ENCODE measurements around the gene EPHA5.

EPHA5 gene

DNA sequence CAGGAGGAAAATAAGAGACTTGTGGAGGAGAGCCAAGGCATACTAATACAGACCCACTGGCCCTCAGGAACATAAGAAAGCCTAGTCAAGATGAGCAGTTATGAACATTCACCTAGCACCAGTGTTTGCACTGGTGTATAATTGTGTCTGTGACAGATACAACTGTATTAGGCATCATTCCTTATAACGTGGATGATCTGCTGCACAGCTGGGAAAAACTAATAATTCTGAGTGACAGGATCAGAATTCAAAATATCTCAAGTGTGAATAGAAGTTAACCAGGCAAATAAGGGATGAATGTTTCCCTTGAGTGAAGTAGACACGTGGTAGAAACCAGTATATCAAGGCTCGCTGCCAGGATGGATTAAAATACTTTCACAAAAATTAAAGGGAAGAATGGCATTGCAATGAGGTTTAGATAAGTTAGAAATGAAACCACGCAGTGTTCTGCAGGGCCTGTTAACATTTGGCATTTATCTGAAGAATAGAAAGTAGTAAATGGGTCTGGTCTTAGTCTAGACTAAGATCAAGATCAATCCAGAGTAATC, 325.9 kb downstream of the EPHA5 start:
- DNase-seq (ENCODE audit: low read depth in 1 of 2, low spot score in 1 of 2) = no peak
- Histone ChIP-seq H3K27me3 (ENCODE audit: insufficient read depth, poor library complexity, severe bottlenecking) (no peaks in the 10 kb centered on the region), H3K27ac (replicated peaks) (no peak overlapping the region), H3K4me3 (replicated peaks; ENCODE audit: insufficient read depth, low read length) (no peak overlapping the region)
- TF ChIP-seq, protein P1, sequence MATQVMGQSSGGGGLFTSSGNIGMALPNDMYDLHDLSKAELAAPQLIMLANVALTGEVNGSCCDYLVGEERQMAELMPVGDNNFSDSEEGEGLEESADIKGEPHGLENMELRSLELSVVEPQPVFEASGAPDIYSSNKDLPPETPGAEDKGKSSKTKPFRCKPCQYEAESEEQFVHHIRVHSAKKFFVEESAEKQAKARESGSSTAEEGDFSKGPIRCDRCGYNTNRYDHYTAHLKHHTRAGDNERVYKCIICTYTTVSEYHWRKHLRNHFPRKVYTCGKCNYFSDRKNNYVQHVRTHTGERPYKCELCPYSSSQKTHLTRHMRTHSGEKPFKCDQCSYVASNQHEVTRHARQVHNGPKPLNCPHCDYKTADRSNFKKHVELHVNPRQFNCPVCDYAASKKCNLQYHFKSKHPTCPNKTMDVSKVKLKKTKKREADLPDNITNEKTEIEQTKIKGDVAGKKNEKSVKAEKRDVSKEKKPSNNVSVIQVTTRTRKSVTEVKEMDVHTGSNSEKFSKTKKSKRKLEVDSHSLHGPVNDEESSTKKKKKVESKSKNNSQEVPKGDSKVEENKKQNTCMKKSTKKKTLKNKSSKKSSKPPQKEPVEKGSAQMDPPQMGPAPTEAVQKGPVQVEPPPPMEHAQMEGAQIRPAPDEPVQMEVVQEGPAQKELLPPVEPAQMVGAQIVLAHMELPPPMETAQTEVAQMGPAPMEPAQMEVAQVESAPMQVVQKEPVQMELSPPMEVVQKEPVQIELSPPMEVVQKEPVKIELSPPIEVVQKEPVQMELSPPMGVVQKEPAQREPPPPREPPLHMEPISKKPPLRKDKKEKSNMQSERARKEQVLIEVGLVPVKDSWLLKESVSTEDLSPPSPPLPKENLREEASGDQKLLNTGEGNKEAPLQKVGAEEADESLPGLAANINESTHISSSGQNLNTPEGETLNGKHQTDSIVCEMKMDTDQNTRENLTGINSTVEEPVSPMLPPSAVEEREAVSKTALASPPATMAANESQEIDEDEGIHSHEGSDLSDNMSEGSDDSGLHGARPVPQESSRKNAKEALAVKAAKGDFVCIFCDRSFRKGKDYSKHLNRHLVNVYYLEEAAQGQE (IDR thresholded peaks at IDR 0.05; ENCODE audit: insufficient replicate concordance, low read depth) = no peak
- TF ChIP-seq, protein P2, sequence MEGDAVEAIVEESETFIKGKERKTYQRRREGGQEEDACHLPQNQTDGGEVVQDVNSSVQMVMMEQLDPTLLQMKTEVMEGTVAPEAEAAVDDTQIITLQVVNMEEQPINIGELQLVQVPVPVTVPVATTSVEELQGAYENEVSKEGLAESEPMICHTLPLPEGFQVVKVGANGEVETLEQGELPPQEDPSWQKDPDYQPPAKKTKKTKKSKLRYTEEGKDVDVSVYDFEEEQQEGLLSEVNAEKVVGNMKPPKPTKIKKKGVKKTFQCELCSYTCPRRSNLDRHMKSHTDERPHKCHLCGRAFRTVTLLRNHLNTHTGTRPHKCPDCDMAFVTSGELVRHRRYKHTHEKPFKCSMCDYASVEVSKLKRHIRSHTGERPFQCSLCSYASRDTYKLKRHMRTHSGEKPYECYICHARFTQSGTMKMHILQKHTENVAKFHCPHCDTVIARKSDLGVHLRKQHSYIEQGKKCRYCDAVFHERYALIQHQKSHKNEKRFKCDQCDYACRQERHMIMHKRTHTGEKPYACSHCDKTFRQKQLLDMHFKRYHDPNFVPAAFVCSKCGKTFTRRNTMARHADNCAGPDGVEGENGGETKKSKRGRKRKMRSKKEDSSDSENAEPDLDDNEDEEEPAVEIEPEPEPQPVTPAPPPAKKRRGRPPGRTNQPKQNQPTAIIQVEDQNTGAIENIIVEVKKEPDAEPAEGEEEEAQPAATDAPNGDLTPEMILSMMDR (IDR thresholded peaks at IDR 0.05; ENCODE audit: insufficient read depth, low read length) = no peak
- TF ChIP-seq POLR2AphosphoS5 (IDR thresholded peaks at IDR 0.05; ENCODE audit: low read depth) (no peak), GABPA (IDR thresholded peaks at IDR 0.05; ENCODE audit: low read depth) (no peak)

DNA sequence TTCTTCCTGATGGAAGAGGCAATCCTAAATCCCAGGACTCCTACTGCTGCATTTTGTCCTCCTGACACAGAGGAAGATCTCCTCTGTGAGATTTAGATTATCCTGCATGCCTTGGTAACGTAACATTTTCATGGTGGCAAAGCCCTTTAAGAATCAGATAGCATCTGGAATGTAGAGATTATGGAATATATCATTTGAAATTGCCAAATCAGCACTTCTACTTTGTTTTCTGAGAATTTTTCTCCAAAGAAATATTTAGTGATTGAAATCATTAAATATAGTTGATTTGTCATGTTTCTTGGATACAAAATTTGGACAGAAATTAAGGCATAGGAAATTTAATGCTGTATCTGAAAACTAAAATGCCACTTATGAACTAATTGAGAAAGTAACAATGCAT, 326.9 kb downstream of the EPHA5 start:
- TF ChIP-seq SPI1 (IDR thresholded peaks at IDR 0.05; ENCODE audit: borderline replicate concordance, low read depth) (no peak), GABPA (IDR thresholded peaks at IDR 0.05; ENCODE audit: low read depth) (no peak), POLR2AphosphoS5 (IDR thresholded peaks at IDR 0.05; ENCODE audit: low read depth) (no peak)
- TF ChIP-seq, protein P1 (IDR thresholded peaks at IDR 0.05; ENCODE audit: insufficient replicate concordance, low read depth) = no peak
- TF ChIP-seq, protein P2 (IDR thresholded peaks at IDR 0.05; ENCODE audit: insufficient read depth, low read length) = no peak
- DNase-seq (ENCODE audit: low read depth in 1 of 2, low spot score in 1 of 2) = no peak
- Histone ChIP-seq H3K27ac (replicated peaks) (no peak overlapping the region), H3K27me3 (ENCODE audit: insufficient read depth, poor library complexity, severe bottlenecking) (no peaks in the 10 kb centered on the region), H3K4me3 (replicated peaks; ENCODE audit: insufficient read depth, low read length) (no peak overlapping the region)

DNA sequence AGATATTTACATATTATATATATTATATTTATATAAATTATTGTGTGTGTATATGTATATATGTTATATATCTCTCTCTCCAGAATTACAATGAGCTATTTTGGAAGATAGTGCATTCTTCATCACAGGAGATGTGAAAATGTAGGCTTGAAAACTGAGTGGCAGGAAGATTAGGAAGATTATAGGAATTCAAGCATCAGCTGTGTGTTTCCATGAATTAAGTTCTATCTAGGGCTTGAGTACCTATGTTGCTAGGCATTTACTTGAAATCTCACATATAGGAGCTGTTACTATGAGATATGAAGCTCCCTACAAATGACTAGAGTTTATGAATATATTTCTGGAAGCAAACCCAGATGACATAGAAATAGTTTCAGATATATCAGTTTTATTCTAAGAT, 328.7 kb downstream of the EPHA5 start:
- no peak overlapping the region for H3K4me3 ChIP-seq (replicated peaks; ENCODE audit: insufficient read depth, low read length)
- no peak overlapping the region for H3K27ac ChIP-seq (replicated peaks)
- no peak for TF ChIP-seq POLR2AphosphoS5 (IDR thresholded peaks at IDR 0.05; ENCODE audit: low read depth)
- TF ChIP-seq, protein P2 (IDR thresholded peaks at IDR 0.05; ENCODE audit: insufficient read depth, low read length) = no peak
- no peak for TF ChIP-seq GABPA (IDR thresholded peaks at IDR 0.05; ENCODE audit: low read depth)
- TF ChIP-seq, protein P1 (IDR thresholded peaks at IDR 0.05; ENCODE audit: insufficient replicate concordance, low read depth) = no peak
- TF ChIP-seq SPI1 (IDR thresholded peaks at IDR 0.05; ENCODE audit: borderline replicate concordance, low read depth) = no peak
- DNase-seq (ENCODE audit: low read depth in 1 of 2, low spot score in 1 of 2) = no peak
- no peaks in the 10 kb centered on the region for H3K27me3 ChIP-seq (ENCODE audit: insufficient read depth, poor library complexity, severe bottlenecking)
